Stimulated activated CD8-positive, alpha-beta memory T cell treated with anti-CD3 and anti-CD28 coated beads, Interleukin-12 subunit alpha, Interleukin-12 subunit beta, amount 100 ng/mL, for 1 hour (primary cell): Measurements from ENCODE around the gene MAST2.

Experiments used
- DNase-seq: peaks from one replicate; pipeline ENCODE4 v3.0.0-alpha.2; 2020; ENCODE audit warnings: low read depth

Gene MAST2

DNA sequence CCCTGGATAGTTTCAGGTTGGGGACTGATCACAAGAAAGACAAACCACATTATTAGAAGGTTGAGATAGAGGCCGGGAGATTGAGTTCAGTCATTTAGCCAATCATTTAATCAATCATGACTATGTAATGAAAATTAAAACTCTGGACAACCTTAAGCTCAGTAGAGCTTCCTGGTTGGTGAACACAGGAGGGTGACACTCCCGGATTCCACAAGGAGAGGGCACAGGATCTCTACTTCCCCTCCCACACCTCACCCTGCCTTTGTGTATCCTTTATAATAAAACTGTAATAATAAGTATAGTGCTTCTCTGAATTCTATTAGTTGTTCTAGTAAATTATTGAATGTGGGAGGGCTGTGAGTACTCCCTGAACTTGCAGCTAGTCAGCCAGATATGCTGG, 178.9 kb downstream of the MAST2 start:
- no peak for DNase-seq

DNA sequence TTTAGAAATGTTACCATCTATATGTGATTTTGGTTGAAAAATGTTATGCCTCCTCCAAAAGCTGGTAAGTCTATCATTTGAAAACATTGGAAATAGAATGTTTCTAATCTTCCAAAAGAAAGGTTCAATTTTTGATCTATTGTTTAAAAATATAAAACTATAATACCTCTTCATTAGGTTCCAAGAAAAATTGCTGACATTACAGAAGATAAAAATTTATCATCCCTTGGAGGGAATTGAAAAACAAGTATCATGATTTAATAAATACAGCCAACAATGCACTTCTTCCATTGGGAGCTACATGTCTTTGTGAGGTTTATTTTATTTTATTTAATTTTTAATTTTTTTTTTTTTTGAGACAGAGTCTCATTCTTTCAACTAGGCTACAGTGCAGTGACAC, 180.6 kb downstream of the MAST2 start:
- DNase-seq: no peak

GRCh38 chr1:45987204-45987603, 183.8 kb downstream of the MAST2 start:
- DNase-seq: no peak

- no peak for DNase-seq
These were observed 185.8 kb downstream of the MAST2 start for GRCh38 chr1:45989249-45989648.

GRCh38 chr1:45994423-45994822, 191.0 kb downstream of the MAST2 start:
- no peak for DNase-seq

- no peak for DNase-seq
These were observed 191.9 kb downstream of the MAST2 start for GRCh38 chr1:45995298-45995697.

GRCh38 chr1:45998020-45998617, 194.7 kb downstream of the MAST2 start:
- DNase-seq: no peak

DNA sequence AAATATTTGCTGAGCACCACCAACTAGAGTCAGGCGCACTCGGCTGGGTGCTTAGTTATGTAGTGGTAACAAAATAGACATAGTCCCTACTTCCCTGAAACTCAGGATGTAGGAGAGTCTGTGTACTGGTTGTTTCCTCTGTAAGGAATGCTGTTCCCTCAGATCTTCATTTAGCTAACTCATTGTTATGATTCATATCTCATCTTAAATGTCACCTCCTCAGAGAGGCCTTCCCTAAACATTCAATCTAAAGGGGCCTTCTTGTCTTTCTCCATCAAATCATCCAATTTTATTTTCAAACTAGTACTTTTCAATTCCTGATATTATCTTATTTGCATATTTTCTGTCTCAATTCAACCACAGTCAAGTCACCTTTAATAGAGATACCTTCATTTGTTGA, 196.1 kb downstream of the MAST2 start:
- no peak for DNase-seq

GRCh38 chr1:46001081-46001785, 197.8 kb downstream of the MAST2 start:
- no peak for DNase-seq

GRCh38 chr1:46002551-46003150, 199.2 kb downstream of the MAST2 start:
- DNase-seq: no peak

DNA sequence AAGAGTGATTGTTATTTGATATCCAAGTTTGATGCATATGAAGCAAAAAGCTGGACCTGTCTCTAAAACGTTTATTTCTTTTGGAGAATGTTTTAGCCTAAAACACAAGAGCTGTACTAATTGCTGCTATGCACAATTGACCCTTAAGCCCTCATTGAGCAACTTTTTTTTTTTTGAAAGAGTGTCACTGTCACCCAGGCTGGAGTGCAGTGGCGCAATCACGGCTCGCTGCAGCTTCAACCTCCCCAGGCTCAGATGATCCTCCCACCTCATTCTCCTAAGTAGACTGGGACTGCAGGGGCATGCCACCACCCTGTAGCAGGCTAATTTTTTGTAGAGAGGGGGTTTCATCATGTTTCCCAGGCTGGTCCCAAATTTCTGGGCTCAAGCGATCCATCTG, 199.9 kb downstream of the MAST2 start:
- DNase-seq: no peak

DNA sequence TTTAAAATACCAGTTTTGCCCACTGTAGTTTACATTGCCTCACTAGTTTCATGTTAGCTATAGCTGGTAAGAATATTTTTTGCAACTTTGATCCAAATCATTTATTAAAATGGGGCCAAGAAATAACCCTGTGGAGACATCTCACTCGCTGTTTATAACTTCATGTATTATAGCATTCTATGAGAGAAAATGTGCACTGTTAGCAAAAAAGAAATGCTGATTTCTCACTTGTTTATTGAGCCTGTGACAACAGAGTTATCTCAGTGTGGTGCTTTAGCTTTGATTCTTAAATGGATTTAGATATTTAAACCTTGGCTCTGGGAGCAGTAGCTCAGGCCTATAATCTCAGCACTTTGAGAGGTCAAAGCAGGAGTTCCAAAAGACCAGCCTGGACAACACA, 201.1 kb downstream of the MAST2 start:
- no peak for DNase-seq

DNA sequence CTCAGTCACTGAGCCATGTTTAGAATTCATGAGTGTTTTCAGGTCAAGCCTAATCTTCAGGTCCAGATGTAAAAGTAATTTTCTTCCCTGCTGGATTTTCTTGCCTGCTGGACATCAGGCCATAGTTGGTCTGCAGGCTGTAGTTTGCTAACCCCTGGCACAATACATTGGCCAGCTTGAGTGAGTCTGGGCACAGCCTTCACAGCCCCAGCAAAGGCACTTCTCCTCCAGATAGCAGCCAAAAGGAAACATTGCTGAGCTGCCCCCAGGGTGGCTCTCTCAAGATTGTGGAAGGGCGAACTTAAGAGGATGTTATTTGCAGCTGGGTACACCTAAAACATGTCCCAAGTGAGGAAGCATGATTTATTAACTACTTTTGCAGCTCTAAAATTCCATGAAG, 202.2 kb downstream of the MAST2 start:
- DNase-seq: no peak

DNA sequence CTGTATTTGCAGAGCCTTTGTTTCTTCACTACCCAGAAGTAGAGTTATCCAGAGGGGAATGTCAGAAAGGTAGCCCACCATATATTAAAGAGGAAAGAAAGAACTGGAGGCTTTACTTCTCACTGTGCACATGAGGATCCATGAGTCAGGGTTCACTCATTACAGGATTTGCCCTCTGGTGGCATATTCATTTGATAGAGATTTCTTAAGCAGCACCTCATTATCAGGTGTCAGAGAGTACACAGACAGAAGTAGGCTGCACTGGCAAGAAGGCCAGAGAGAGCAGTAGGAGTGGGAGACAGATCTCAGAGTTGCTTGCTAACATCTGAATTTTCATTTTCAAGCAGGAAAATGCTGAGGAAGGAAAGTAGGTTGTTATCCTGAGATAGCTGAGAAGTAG, 205.2 kb downstream of the MAST2 start:
- DNase-seq: no peak

GRCh38 chr1:46010611-46011010, 207.2 kb downstream of the MAST2 start:
- DNase-seq: no peak

DNA sequence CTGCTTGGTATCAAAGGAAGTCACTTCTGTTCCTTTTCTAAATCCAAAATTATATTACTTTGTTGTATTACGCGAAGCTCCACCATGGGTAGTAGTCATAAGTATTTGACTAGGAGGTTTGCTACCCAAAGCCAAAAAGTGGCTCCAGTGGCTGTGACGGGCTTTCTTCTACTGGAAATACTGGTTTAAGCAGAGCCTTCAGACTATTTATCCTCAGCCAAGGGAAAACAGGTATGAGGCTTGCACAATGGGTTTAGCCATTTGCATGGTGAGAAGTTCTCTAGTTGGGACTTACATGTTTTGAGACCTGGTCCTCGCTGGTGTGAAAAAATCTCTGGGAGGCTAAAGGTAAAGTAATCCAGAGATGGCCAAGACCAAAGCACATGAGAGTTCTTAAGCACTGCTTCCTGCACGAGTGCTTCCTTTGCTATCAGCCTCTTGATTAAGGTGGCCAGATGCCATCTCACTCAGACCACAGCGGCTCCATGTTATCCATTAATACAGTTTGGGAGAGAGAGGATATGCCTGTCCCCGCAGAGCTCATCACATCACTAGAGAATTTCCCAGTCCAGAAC, 207.8 kb downstream of the MAST2 start:
- no peak for DNase-seq

DNA sequence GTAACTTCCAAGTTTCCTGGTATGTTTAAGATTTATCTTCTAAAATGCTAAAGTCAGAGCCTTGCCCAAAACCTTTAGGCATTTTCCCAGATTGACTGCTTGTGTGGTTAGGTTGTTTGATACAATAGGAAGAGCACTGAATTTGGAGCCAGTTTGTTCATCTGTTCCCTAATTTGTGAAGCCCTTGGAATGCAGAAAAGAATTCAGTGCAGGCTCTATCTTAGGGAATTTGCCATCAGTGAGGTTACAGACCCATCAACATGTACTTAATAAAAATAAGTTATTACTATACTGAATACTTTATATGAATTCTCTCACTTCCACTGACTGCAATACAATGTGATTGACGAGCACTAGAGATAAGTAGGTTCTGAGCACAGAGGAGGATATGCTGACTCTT, 208.8 kb downstream of the MAST2 start:
- DNase-seq: no peak

GRCh38 chr1:46013581-46013980, 210.2 kb downstream of the MAST2 start:
- DNase-seq: no peak

- no peak for DNase-seq
These were observed 214.6 kb downstream of the MAST2 start for GRCh38 chr1:46017876-46018503.

DNA sequence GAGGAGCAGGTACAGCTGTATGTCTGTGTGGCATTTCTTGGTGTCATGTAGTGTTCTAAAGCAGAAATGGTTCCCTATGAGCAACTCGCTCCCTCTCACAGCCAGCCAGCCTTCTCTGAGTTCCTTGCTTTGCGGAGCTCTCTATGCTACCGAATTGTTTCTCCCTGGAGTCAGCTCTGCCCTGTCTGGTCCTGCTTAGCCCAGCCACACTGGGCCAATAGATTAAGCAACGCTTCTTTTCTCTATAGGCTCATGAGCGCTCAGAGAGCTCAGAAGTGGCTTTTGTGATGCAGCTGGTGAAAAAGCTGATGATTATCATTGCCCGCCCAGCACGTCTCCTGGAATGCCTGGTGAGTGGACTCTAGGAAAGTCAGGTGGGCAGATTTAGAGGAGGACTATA, 215.9 kb downstream of the MAST2 start:
- DNase-seq: no peak

DNA sequence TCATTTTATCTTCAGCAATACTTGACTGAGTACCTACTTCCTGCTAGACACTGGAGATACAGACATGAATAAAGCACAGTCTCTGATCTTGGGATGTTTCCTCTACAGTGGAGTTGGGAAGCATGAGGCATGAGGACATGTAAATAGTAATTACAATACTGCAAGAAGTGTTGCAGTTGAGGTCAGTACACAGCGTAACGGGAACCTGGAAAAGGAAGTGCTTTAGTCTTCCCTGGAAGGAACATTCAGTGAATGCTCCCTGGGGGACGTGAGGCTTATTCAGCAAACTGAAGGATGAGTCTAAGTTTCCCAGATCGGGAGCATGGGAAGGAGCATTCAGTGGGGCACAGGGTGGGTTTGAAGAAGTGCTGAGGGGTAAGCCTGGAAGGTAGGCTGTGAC, 216.6 kb downstream of the MAST2 start:
- no peak for DNase-seq

GRCh38 chr1:46021046-46021996, 217.9 kb downstream of the MAST2 start:
- DNase-seq: no peak
